Mucosa of descending colon (tissue), 3 donors: Measurements from ENCODE around the gene SPRTN. TPM values are rescaled to one million over a fixed set of nuclear protein-coding genes. Genes with fewer than 3 reads are reported as not detected.
A peak's percentile ranks its signal among the peaks of the same experiment; 100 is the strongest.

ENCODE experiments used
- ATAC-seq: fragments of 200-7000 bp; cut with Tn5 transposase; one replicate; pipeline ENCODE4 v1.9.1; 2020; ENCODE audit warnings: mild to moderate bottlenecking, moderate library complexity
- DNase-seq, 3 donors: peaks; one replicate each; pipeline ENCODE4 v3.0.0-alpha.2; 2020
- H3K36me3 ChIP-seq: fragments of 200-600 bp; one replicate; pipeline ENCODE4 v1.8.0; 2021; ENCODE audit warnings: low read depth, mild to moderate bottlenecking
- H3K4me1 ChIP-seq: fragments of 200-600 bp; one replicate; pipeline ENCODE4 v1.8.0; 2021; ENCODE audit warnings: low read depth, mild to moderate bottlenecking
- H3K4me3 ChIP-seq: fragments of 200-600 bp; one replicate; pipeline ENCODE4 v1.8.0; 2021; ENCODE audit warnings: mild to moderate bottlenecking
- H3K9me3 ChIP-seq: fragments of 200-600 bp; one replicate; pipeline ENCODE4 v1.8.0; 2021; ENCODE audit warnings: mild to moderate bottlenecking
- intact Hi-C, 2 donors: fragments of 100-400 bp; cut with DNase I in 1 of 2; cut with micrococcal nuclease in 1 of 2; formaldehyde crosslinking; loops; one replicate each; pipeline versions ENCODE4 v1.11.0 to v1.11.1; 2022; cut with DNase I, micrococcal nuclease
- total RNA-seq, 3 donors: library from RNA; stranded (reverse); fragmentation: NEBNext Ultra II Directional in 2 of 3; extraction: Animal tissue kit (Norgen Biotek cat#: 25700) in 2 of 3; gene quantifications; one replicate each; pipeline versions ENCODE4 v1.2.1 to v1.2.4, GENCODE V29; 2021 to 2023
- TF ChIP-seq, protein P1 (sequence below): fragments of 200-600 bp; IDR thresholded peaks from one replicate; pipeline ENCODE4 v1.8.0; 2022; ENCODE audit warnings: antibody characterized with exemption, mild to moderate bottlenecking
- donor health status: DM: no; HTN: no; CAD: no; lungs with moderate emphysema.
- donor health status: DM: no; HTN: no; CAD: no.
- donor health status: DM: no; HTN: yes; CAD: no.

Gene SPRTN
- total RNA-seq, 3 donors from 2014 or later = 10.7 to 13.1 (median 11.5) TPM

DNA sequence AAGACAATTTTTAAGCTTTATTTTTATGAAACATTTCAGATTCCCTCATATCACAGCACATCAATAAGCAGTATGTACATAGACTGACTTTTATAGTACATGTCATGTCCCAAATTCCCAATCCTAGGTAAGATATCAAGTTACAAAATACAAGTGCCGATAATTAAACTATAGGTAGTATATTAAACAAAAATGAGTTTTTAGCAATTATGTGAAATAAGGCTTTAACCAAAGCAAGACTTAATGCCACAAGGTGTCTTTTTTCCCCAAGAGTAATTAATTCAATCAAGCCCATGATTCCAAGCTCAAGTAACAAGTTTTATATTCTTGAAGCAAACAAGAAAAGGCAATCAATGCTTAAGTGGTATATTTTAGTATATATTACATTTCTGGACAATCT is 5.3 kb upstream of the SPRTN start:
- TF ChIP-seq, protein P1, sequence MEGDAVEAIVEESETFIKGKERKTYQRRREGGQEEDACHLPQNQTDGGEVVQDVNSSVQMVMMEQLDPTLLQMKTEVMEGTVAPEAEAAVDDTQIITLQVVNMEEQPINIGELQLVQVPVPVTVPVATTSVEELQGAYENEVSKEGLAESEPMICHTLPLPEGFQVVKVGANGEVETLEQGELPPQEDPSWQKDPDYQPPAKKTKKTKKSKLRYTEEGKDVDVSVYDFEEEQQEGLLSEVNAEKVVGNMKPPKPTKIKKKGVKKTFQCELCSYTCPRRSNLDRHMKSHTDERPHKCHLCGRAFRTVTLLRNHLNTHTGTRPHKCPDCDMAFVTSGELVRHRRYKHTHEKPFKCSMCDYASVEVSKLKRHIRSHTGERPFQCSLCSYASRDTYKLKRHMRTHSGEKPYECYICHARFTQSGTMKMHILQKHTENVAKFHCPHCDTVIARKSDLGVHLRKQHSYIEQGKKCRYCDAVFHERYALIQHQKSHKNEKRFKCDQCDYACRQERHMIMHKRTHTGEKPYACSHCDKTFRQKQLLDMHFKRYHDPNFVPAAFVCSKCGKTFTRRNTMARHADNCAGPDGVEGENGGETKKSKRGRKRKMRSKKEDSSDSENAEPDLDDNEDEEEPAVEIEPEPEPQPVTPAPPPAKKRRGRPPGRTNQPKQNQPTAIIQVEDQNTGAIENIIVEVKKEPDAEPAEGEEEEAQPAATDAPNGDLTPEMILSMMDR = no peak
- DNase-seq = no peak
- intact Hi-C loops = no loop called here
- ATAC-seq = no peak
- H3K9me3 ChIP-seq = no peaks in the 10 kb centered on the region
- no peak overlapping the region for H3K4me3 ChIP-seq
- peaks cover 32% of the 10 kb centered on the region for H3K4me1 ChIP-seq
- no peaks in the 10 kb centered on the region for H3K36me3 ChIP-seq

- intact Hi-C loops = no loop called here
- TF ChIP-seq, protein P1 = no peak
- H3K36me3 ChIP-seq = no peaks in the 10 kb centered on the region
- H3K4me3 ChIP-seq = no peak overlapping the region
- H3K4me1 ChIP-seq = peaks cover 37% of the 10 kb centered on the region
- H3K9me3 ChIP-seq = no peaks in the 10 kb centered on the region
- ATAC-seq (no peak), DNase-seq (no peak)
These were observed 3.9 kb upstream of the SPRTN start for GRCh38 chr1:231334079-231334666.

DNA sequence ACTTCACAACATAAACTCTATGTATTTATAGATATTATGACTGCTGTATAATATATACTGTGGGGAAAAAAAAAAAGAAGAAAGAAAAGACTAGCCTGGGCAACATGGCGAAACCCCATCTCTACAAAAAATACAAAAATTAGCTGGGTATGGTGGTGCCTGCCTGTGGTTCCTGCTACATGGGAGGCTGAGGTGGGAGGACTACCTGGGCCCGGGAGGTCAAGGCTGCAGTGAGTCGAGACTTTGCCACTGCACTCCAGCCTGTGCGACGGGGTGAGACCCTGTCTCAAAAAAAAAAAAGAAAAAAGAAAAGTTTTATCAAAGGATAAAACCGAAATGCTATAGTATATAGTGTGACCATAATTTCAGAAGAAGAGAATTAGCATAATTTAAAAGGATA is 3.1 kb upstream of the SPRTN start:
- Histone ChIP-seq H3K36me3 (no peaks in the 10 kb centered on the region), H3K4me3 (no peak overlapping the region), H3K4me1 (peaks cover 44% of the 10 kb centered on the region), H3K9me3 (no peaks in the 10 kb centered on the region)
- DNase-seq (no peak), ATAC-seq (no peak)
- TF ChIP-seq, protein P1 = no peak
- intact Hi-C loops = no loop called here

DNA sequence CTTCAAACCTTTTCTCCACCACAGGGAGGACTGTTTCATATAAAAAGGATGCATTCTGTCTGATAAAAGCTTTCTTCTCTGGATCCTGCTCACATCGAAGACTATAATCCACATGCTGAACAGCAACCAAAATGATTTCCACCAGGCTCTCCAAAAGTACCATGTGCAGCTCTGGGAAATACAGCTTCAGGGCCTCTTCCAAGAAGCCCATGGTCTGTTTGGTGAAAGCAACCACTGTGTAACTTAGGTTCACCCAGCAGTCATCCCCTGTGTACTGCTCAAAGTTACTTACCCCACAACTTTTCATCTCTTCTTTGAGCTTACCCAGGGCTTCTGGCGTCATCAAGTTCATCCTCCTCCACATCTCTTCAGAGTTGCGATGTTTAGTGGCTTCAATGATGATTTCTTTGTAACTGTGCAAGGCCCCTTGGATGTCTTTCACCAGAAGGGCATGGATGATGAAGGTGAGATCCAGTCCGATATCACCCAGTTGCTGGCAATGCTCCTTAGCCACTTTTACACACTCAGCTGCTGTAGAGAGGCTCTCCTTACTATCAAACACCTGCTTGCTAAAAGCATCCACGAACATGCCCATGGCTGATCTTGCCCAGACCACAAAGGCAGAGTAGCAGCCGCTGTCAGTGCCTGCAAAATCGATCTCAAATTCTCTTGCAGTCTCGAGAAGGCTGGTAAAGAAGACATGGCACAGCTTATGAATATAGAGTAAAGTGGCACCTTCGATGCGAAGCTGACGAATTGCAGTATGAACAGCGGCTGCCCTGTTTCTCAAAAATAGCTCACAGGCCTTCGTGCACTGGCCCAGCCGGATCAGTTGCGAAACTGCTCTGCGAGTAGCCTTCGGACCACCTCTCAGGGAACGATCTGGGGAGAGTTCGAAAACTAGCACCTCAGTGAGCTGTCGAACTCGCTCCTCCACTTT is 2.2 kb upstream of the SPRTN start:
- Histone ChIP-seq H3K36me3 (no peaks in the 10 kb centered on the region), H3K4me1 (peaks cover 44% of the 10 kb centered on the region), H3K4me3 (peak overlapping the region; percentile 88), H3K9me3 (no peaks in the 10 kb centered on the region)
- intact Hi-C loops = no loop called here
- ATAC-seq (no peak), DNase-seq (no peak)
- TF ChIP-seq, protein P1 = no peak

DNA sequence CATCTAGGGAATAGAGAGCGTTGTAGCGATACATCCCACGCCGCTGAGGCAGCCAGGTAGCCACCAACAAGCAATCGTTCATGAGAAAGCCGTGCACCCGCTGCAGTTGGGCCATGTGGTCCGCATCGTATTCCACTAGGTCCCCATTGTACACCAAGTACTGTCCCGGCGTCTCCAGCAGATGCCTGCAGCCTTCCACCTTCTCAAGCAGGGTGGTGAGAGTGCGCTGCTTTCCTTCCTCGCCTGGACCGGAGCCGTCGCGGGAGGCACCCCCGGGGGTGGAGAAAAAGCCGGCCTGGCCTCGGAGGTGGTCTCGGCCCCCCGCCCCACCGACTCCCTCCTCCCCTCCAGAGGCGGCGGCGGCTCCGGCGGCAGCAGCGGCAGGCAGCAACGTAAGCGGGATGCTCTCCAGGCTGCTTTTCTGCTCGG is 1.0 kb upstream of the SPRTN start:
- Histone ChIP-seq H3K36me3 (no peaks in the 10 kb centered on the region), H3K4me1 (peaks cover 44% of the 10 kb centered on the region), H3K4me3 (peak overlapping the region; percentile 88), H3K9me3 (no peaks in the 10 kb centered on the region)
- intact Hi-C loops = no loop called here
- DNase-seq (no peak), ATAC-seq (peak; percentile 18)
- TF ChIP-seq, protein P1 = no peak
